Measurements from ENCODE around the gene FLYWCH2.
"Not testable (repeated sequence)": the region's sequence is repeated elsewhere in the genome, so short reads cannot be mapped to it uniquely, and the experiment has no call there.

FLYWCH2 gene

GRCh38 chr16:2927010-2927646, 44.1 kb downstream of the FLYWCH2 start:
- Histone ChIP-seq H3K27me3 (ENCODE audit: insufficient read depth, low read length) (no peaks in the 10 kb centered on the region), H4K8ac (ENCODE audit: low read depth, low read length) (no peak overlapping the region), H3K18ac (ENCODE audit: low read length) (no peak overlapping the region), H3K4ac (ENCODE audit: low read depth, low read length) (no peak overlapping the region), H4K12ac (ENCODE audit: low read depth, low read length) (no peak overlapping the region), H3K4me3 (ENCODE audit: low read depth, low read length) (no peak overlapping the region), H3K36me3 (ENCODE audit: control insufficient read depth in 1 of 2, insufficient read depth in 2 of 2, low read length in 2 of 2) (peaks cover 13% of the 10 kb centered on the region in 2 experiments), H3K79me1 (ENCODE audit: low read length) (no peaks in the 10 kb centered on the region), H3K9ac (ENCODE audit: low read length) (no peak overlapping the region), H3K4me1 (ENCODE audit: control insufficient read depth in 1 of 2, insufficient read depth in 2 of 2, low read length in 2 of 2) (peaks cover 4 to 8% of the 10 kb centered on the region in 2 experiments), H2AFZ (ENCODE audit: insufficient read depth, low read length, poor library complexity) (no peak overlapping the region), H3K4me2 (ENCODE audit: low read length) (peak overlapping the region; percentile 53), H4K91ac (ENCODE audit: low read depth, low read length) (no peak overlapping the region), H3K23ac (ENCODE audit: low read length) (no peak overlapping the region), H2BK120ac (ENCODE audit: insufficient read depth, low read length, poor library complexity) (no peak overlapping the region), H2BK12ac (ENCODE audit: low read length) (no peak overlapping the region), H2AK5ac (ENCODE audit: low read length) (no peak overlapping the region), H2BK5ac (ENCODE audit: low read depth, low read length, poor library complexity) (no peak overlapping the region), H3K27ac (ENCODE audit: low read depth, low read length) (no peak overlapping the region), H3K14ac (ENCODE audit: low read length) (no peak overlapping the region), H3K9me3 (ENCODE audit: insufficient read depth, low read depth, low read length) (peaks cover 2% of the 10 kb centered on the region), H3K79me2 (ENCODE audit: control insufficient read depth, insufficient read depth, low read length, poor library complexity) (no peaks in the 10 kb centered on the region)
- peak; percentile 91 to 99 for DNase-seq
- WGBS (ENCODE audit: extremely low coverage, insufficient coverage, insufficient read length): no CpG with 5 or more reads among the region's 19 CpGs

- H3K27ac ChIP-seq (ENCODE audit: low read depth, low read length); H3K18ac ChIP-seq (ENCODE audit: low read length); H3K23ac ChIP-seq (ENCODE audit: low read length); H3K4me2 ChIP-seq (ENCODE audit: low read length); H3K9ac ChIP-seq (ENCODE audit: low read length); H2AFZ ChIP-seq (ENCODE audit: insufficient read depth, low read length, poor library complexity); H4K12ac ChIP-seq (ENCODE audit: low read depth, low read length); H3K79me1 ChIP-seq (ENCODE audit: low read length); H2BK5ac ChIP-seq (ENCODE audit: low read depth, low read length, poor library complexity); H3K79me2 ChIP-seq (ENCODE audit: control insufficient read depth, insufficient read depth, low read length, poor library complexity); DNase-seq; H3K4me3 ChIP-seq (ENCODE audit: low read depth, low read length); H2AK5ac ChIP-seq (ENCODE audit: low read length); H2BK120ac ChIP-seq (ENCODE audit: insufficient read depth, low read length, poor library complexity); H3K14ac ChIP-seq (ENCODE audit: low read length); H3K4me1 ChIP-seq (ENCODE audit: control insufficient read depth in 1 of 2, insufficient read depth in 2 of 2, low read length in 2 of 2); H3K4ac ChIP-seq (ENCODE audit: low read depth, low read length); H3K27me3 ChIP-seq (ENCODE audit: insufficient read depth, low read length); H3K9me3 ChIP-seq (ENCODE audit: insufficient read depth, low read depth, low read length); H4K8ac ChIP-seq (ENCODE audit: low read depth, low read length); H4K91ac ChIP-seq (ENCODE audit: low read depth, low read length); H2BK12ac ChIP-seq (ENCODE audit: low read length): not testable (repeated sequence)
- WGBS (ENCODE audit: extremely low coverage, insufficient coverage, insufficient read length): no CpG with 5 or more reads among the region's 4 CpGs
- H3K36me3 ChIP-seq (ENCODE audit: control insufficient read depth in 1 of 2, insufficient read depth in 2 of 2, low read length in 2 of 2): peaks cover 13 to 15% of the 10 kb centered on the region in 2 experiments
These were observed 45.1 kb downstream of the FLYWCH2 start for GRCh38 chr16:2928151-2928550.

- no peaks in the 10 kb centered on the region for H3K27me3 ChIP-seq (ENCODE audit: insufficient read depth, low read length)
- H2BK12ac ChIP-seq (ENCODE audit: low read length): no peak overlapping the region
- H3K18ac ChIP-seq (ENCODE audit: low read length): no peak overlapping the region
- H3K9me3 ChIP-seq (ENCODE audit: insufficient read depth, low read depth, low read length): peaks cover 2% of the 10 kb centered on the region
- H3K79me2 ChIP-seq (ENCODE audit: control insufficient read depth, insufficient read depth, low read length, poor library complexity): no peaks in the 10 kb centered on the region
- H3K4me3 ChIP-seq (ENCODE audit: low read depth, low read length): no peak overlapping the region
- no peak overlapping the region for H4K8ac ChIP-seq (ENCODE audit: low read depth, low read length)
- H4K91ac ChIP-seq (ENCODE audit: low read depth, low read length): no peak overlapping the region
- no peak overlapping the region for H2AK5ac ChIP-seq (ENCODE audit: low read length)
- H2AFZ ChIP-seq (ENCODE audit: insufficient read depth, low read length, poor library complexity): no peak overlapping the region
- H3K27ac ChIP-seq (ENCODE audit: low read depth, low read length): no peak overlapping the region
- no peak for DNase-seq
- WGBS (ENCODE audit: extremely low coverage, insufficient coverage, insufficient read length): no CpG with 5 or more reads among the region's 11 CpGs
- H3K23ac ChIP-seq (ENCODE audit: low read length): no peak overlapping the region
- no peak overlapping the region for H3K14ac ChIP-seq (ENCODE audit: low read length)
- H3K36me3 ChIP-seq (ENCODE audit: control insufficient read depth in 1 of 2, insufficient read depth in 2 of 2, low read length in 2 of 2): peaks cover 18 to 21% of the 10 kb centered on the region in 2 experiments
- H3K4ac ChIP-seq (ENCODE audit: low read depth, low read length): no peak overlapping the region
- no peak overlapping the region for H3K9ac ChIP-seq (ENCODE audit: low read length)
- H3K79me1 ChIP-seq (ENCODE audit: low read length): no peaks in the 10 kb centered on the region
- H3K4me2 ChIP-seq (ENCODE audit: low read length): no peak overlapping the region
- no peak overlapping the region for H2BK120ac ChIP-seq (ENCODE audit: insufficient read depth, low read length, poor library complexity)
- peaks cover 4 to 8% of the 10 kb centered on the region in 2 experiments for H3K4me1 ChIP-seq (ENCODE audit: control insufficient read depth in 1 of 2, insufficient read depth in 2 of 2, low read length in 2 of 2)
- H2BK5ac ChIP-seq (ENCODE audit: low read depth, low read length, poor library complexity): no peak overlapping the region
- H4K12ac ChIP-seq (ENCODE audit: low read depth, low read length): no peak overlapping the region
These were observed 45.8 kb downstream of the FLYWCH2 start for GRCh38 chr16:2928796-2929195.

GRCh38 chr16:2929693-2930092, 46.7 kb downstream of the FLYWCH2 start:
- Histone ChIP-seq H3K9ac (ENCODE audit: low read length) (no peak overlapping the region), H3K9me3 (ENCODE audit: insufficient read depth, low read depth, low read length) (peaks cover 2% of the 10 kb centered on the region), H3K4me2 (ENCODE audit: low read length) (no peak overlapping the region), H3K79me1 (ENCODE audit: low read length) (no peaks in the 10 kb centered on the region), H2AFZ (ENCODE audit: insufficient read depth, low read length, poor library complexity) (no peak overlapping the region), H4K8ac (ENCODE audit: low read depth, low read length) (no peak overlapping the region), H3K27me3 (ENCODE audit: insufficient read depth, low read length) (no peaks in the 10 kb centered on the region), H3K14ac (ENCODE audit: low read length) (no peak overlapping the region), H3K18ac (ENCODE audit: low read length) (no peak overlapping the region), H2AK5ac (ENCODE audit: low read length) (no peak overlapping the region), H3K4ac (ENCODE audit: low read depth, low read length) (no peak overlapping the region), H2BK12ac (ENCODE audit: low read length) (no peak overlapping the region), H3K23ac (ENCODE audit: low read length) (no peak overlapping the region), H3K36me3 (ENCODE audit: control insufficient read depth in 1 of 2, insufficient read depth in 2 of 2, low read length in 2 of 2) (peaks cover 25 to 27% of the 10 kb centered on the region in 2 experiments), H3K4me3 (ENCODE audit: low read depth, low read length) (no peak overlapping the region), H3K4me1 (ENCODE audit: control insufficient read depth in 1 of 2, insufficient read depth in 2 of 2, low read length in 2 of 2) (peaks cover 4 to 8% of the 10 kb centered on the region in 2 experiments), H2BK120ac (ENCODE audit: insufficient read depth, low read length, poor library complexity) (no peak overlapping the region), H2BK5ac (ENCODE audit: low read depth, low read length, poor library complexity) (no peak overlapping the region), H4K12ac (ENCODE audit: low read depth, low read length) (no peak overlapping the region), H4K91ac (ENCODE audit: low read depth, low read length) (no peak overlapping the region), H3K27ac (ENCODE audit: low read depth, low read length) (no peak overlapping the region), H3K79me2 (ENCODE audit: control insufficient read depth, insufficient read depth, low read length, poor library complexity) (no peaks in the 10 kb centered on the region)
- DNase-seq: no peak
- no CpG with 5 or more reads among the region's 14 CpGs for WGBS (ENCODE audit: extremely low coverage, insufficient coverage, insufficient read length)
